HL-60 (cell line): ENCODE data around the gene PGBD5.

Experiments used
- DNase-seq, 2 experiments: peaks; one replicate each; pipeline ENCODE4 v3.0.0-alpha.2; 2010 to 2020; ENCODE audit warnings: low read depth in 1 of 2, low spot score in 1 of 2
- H3K27ac ChIP-seq: fragments of 250-450 bp; sonication (Bioruptor Pico); replicated peaks from 2 replicates; pipeline ENCODE4 v1.5.1; 2020; ENCODE audit warnings: mild to moderate bottlenecking, moderate library complexity
- H3K27me3 ChIP-seq: fragments of 250-450 bp; sonication (Bioruptor Pico); 2 replicates; pipeline ENCODE4 v1.5.1; 2021; ENCODE audit warnings: mild to moderate bottlenecking, moderate library complexity; ENCODE audit not compliant: insufficient read depth, poor library complexity, severe bottlenecking
- H3K4me3 ChIP-seq: replicated peaks from 2 replicates; pipeline ENCODE4 v1.5.1; 2011; ENCODE audit warnings: mild to moderate bottlenecking, control low read depth, low read length; ENCODE audit not compliant: insufficient read depth
- CTCF ChIP-seq: IDR thresholded peaks from one replicate; pipeline ENCODE4 v1.5.1; 2011; ENCODE audit warnings: low read length, control low read depth, inconsistent platforms; ENCODE audit not compliant: insufficient read depth
- GABPA ChIP-seq: IDR thresholded peaks from 2 replicates; pipeline ENCODE4 v1.6.1; 2012; ENCODE audit warnings: low read depth
- POLR2AphosphoS5 ChIP-seq: IDR thresholded peaks from 2 replicates; pipeline ENCODE4 v1.6.1; 2012; ENCODE audit warnings: low read depth
- REST ChIP-seq: IDR thresholded peaks from 2 replicates; pipeline ENCODE4 v1.6.1; 2012; ENCODE audit warnings: low read depth; ENCODE audit not compliant: insufficient replicate concordance
- SPI1 ChIP-seq: IDR thresholded peaks from 2 replicates; pipeline ENCODE4 v1.6.1; 2012; ENCODE audit warnings: low read depth, mild to moderate bottlenecking, borderline replicate concordance

The PGBD5 gene

GRCh38 chr1:230351514-230351913 lies 74.6 kb downstream of the PGBD5 start:
- TF ChIP-seq REST (no peak), POLR2AphosphoS5 (no peak), SPI1 (no peak)
- H3K4me3 ChIP-seq, result no peak overlapping the region

GRCh38 chr1:230350208-230350921 lies 75.8 kb downstream of the PGBD5 start:
- TF ChIP-seq SPI1 (no peak), POLR2AphosphoS5 (no peak), GABPA (no peak), REST (no peak), CTCF (no peak)
- DNase-seq, result no peak
- no peaks in the 10 kb centered on the region for H3K27me3 ChIP-seq
- no peak overlapping the region for H3K27ac ChIP-seq
- H3K4me3 ChIP-seq, result no peak overlapping the region

More at GRCh38 chr1:230351514-230351913, 74.6 kb downstream of the PGBD5 start:
- H3K27me3 ChIP-seq, result no peaks in the 10 kb centered on the region
- no peak for DNase-seq
- no peak overlapping the region for H3K27ac ChIP-seq

GRCh38 chr1:230349020-230349393 lies 77.1 kb downstream of the PGBD5 start:
- TF ChIP-seq REST (no peak), GABPA (no peak), SPI1 (no peak)
- no peak overlapping the region for H3K4me3 ChIP-seq
- H3K27me3 ChIP-seq, result no peaks in the 10 kb centered on the region
- H3K27ac ChIP-seq, result no peak overlapping the region
- no peak for DNase-seq

- Histone ChIP-seq H3K4me3 (no peak overlapping the region), H3K27me3 (no peaks in the 10 kb centered on the region), H3K27ac (no peak overlapping the region)
- TF ChIP-seq SPI1 (no peak), GABPA (no peak)
- no peak for DNase-seq
Observed at GRCh38 chr1:230348386-230349019, 77.6 kb downstream of the PGBD5 start.
